OCI-LY3 (cell line): ENCODE measurements around the gene BST1.

Experiments used
- H2AFZ ChIP-seq: fragments of 200-600, 300-600 bp; shearing (Covaris generic); 2 replicates; pipeline ENCODE4 v1.6.0; 2014; ENCODE audit warnings: antibody characterized with exemption, low read depth, low read length
- H3K27ac ChIP-seq: fragments of 200-600, 300-600 bp; sonication (generic); 2 replicates; pipeline ENCODE4 v1.5.1; 2014; ENCODE audit warnings: mild to moderate bottlenecking, low read length, moderate library complexity, mixed read lengths
- H3K27me3 ChIP-seq: fragments of 200-600, 300-600 bp; sonication (generic); 2 replicates; pipeline ENCODE4 v1.6.1; 2014; ENCODE audit warnings: low read depth, low read length, mixed read lengths
- H3K36me3 ChIP-seq: fragments of 200-600, 300-600 bp; sonication (generic); replicated peaks from 2 replicates; pipeline ENCODE3; 2014; ENCODE audit warnings: low read depth, low read length, mixed read lengths
- H3K4me1 ChIP-seq: fragments of 300-600, 200-600 bp; sonication (generic); 2 replicates; pipeline ENCODE4 v1.6.1; 2014; ENCODE audit warnings: low read length, mixed read lengths
- H3K4me2 ChIP-seq: fragments of 200-600, 300-600 bp; sonication (generic); 2 replicates; pipeline ENCODE4 v1.6.1; 2014; ENCODE audit warnings: low read length, mixed read lengths
- H3K4me3 ChIP-seq: fragments of 300-600, 200-600 bp; sonication (generic); 2 replicates; pipeline ENCODE4 v1.5.1; 2014; ENCODE audit warnings: antibody characterized with exemption, mild to moderate bottlenecking, low read length, moderate library complexity
- H3K79me2 ChIP-seq: fragments of 300-600, 200-600 bp; shearing (Covaris generic); 2 replicates; pipeline ENCODE4 v1.6.1; 2014; ENCODE audit warnings: mild to moderate bottlenecking, low read length, mixed read lengths
- H3K9ac ChIP-seq: fragments of 300-600, 200-600 bp; shearing (Covaris generic); 2 replicates; pipeline ENCODE4 v1.6.0; 2014; ENCODE audit warnings: mild to moderate bottlenecking, low read length, moderate library complexity
- H3K9me3 ChIP-seq: fragments of 200-600, 300-600 bp; shearing (Covaris generic); 2 replicates; pipeline ENCODE4 v1.6.1; 2014; ENCODE audit warnings: low read length, mixed read lengths; ENCODE audit not compliant: insufficient read depth
- H4K20me1 ChIP-seq: fragments of 200-600, 300-600 bp; sonication (generic); 2 replicates; pipeline ENCODE4 v1.6.1; 2016; ENCODE audit warnings: low read length, mixed read lengths; ENCODE audit not compliant: insufficient read depth
- CTCF ChIP-seq: fragments of 200-600, 300-600 bp; sonication (generic); IDR thresholded peaks from 2 replicates; pipeline ENCODE4 v1.5.1; 2014; ENCODE audit warnings: antibody characterized with exemption, low read length, low read depth
- EZH2phosphoT487 ChIP-seq: fragments of 200-600 bp; shearing (Covaris generic); IDR thresholded peaks from 2 replicates; pipeline ENCODE4 v1.6.1; 2018; ENCODE audit warnings: antibody characterized with exemption, mixed run types, low read depth

Gene BST1

DNA sequence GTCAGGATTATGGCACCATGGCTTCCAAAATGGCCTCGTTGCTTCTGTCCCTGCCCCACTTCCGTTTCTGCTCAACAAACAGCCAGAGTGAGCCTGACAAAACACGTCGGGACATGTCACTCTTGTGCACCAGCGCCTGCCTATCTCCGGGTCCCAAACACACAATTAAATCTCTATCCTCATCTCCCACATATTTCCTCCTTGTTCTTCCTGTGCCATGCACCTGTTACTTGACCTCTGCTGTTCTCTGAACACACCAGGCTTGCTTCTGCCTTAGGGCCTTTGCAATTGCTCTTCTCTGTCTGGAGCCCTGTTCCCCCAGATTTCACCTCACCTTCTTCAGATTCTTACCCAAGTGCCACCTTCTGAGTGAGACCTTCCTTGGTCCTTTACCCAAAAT, 62.5 kb downstream of the BST1 start:
- Histone ChIP-seq H2AFZ (no peak overlapping the region), H3K36me3 (no peaks in the 10 kb centered on the region), H3K27me3 (no peaks in the 10 kb centered on the region), H3K79me2 (no peaks in the 10 kb centered on the region), H3K9ac (no peak overlapping the region), H3K4me1 (peaks cover 16% of the 10 kb centered on the region), H3K4me2 (no peak overlapping the region), H3K9me3 (no peaks in the 10 kb centered on the region), H4K20me1 (no peaks in the 10 kb centered on the region), H3K27ac (no peak overlapping the region), H3K4me3 (no peak overlapping the region)
- no peak for TF ChIP-seq EZH2phosphoT487
- no peak for TF ChIP-seq CTCF

GRCh38 chr4:15765910-15766697, 63.2 kb downstream of the BST1 start:
- Histone ChIP-seq H3K36me3 (no peaks in the 10 kb centered on the region), H3K9me3 (no peaks in the 10 kb centered on the region), H3K4me1 (peaks cover 23% of the 10 kb centered on the region), H3K79me2 (no peaks in the 10 kb centered on the region), H3K4me2 (peak overlapping the region; percentile 42), H2AFZ (peak overlapping the region; percentile 26; the same call in 1 of the 2 replicates), H3K9ac (no peak overlapping the region), H3K27me3 (no peaks in the 10 kb centered on the region), H3K4me3 (no peak overlapping the region), H4K20me1 (no peaks in the 10 kb centered on the region), H3K27ac (no peak overlapping the region)
- no peak for TF ChIP-seq EZH2phosphoT487
- TF ChIP-seq CTCF: no peak

DNA sequence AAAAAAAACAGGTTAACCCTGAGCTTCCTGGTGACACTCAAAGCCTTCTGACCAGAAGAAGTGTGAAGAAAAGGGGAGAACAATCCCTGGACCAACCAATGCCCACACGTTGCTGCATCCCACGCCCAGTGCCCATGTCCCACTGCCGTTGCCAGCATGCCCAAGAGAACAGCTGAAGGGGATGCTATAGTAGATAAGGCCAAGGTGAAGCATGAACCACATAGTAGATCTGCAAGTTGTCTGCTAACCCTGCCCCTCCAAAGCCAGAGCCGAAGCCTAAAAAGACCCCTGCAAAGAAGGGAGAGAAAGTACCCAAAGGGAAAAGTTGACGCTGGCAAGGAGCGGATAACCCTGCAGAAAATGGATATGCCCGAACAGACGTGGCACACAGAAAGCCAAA, 64.0 kb downstream of the BST1 start:
- Histone ChIP-seq H4K20me1 (no peaks in the 10 kb centered on the region), H3K36me3 (no peaks in the 10 kb centered on the region), H3K9me3 (no peaks in the 10 kb centered on the region), H3K4me2 (no peak overlapping the region), H3K9ac (no peak overlapping the region), H3K4me3 (no peak overlapping the region), H3K4me1 (peaks cover 30% of the 10 kb centered on the region), H3K27me3 (no peaks in the 10 kb centered on the region), H2AFZ (no peak overlapping the region), H3K27ac (no peak overlapping the region), H3K79me2 (no peaks in the 10 kb centered on the region)
- TF ChIP-seq CTCF: no peak
- TF ChIP-seq EZH2phosphoT487: no peak

DNA sequence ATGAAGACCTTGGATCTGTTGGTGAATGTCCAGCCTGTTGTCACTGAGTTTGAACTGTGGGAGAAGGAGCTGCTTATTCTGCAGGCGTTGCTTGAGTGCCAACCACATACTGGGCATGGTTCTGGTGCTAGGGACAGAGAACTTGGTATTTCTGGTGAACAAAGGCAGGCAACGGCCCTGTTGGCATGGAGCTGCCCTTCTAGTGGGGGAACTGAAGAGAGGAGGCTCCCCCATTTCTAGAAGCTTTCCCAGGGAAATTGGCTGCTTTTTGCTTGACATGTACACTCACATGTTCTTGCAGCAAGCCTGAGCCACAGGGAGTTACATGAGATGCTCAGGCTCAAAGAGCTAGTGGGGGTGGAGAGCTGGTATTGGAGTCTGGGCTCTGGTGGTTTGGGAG, 66.3 kb downstream of the BST1 start:
- H3K27me3 ChIP-seq: peaks cover 4% of the 10 kb centered on the region; the same call in 1 of the 2 replicates
- no peaks in the 10 kb centered on the region for H3K79me2 ChIP-seq
- no peak overlapping the region for H2AFZ ChIP-seq
- H3K36me3 ChIP-seq: no peaks in the 10 kb centered on the region
- TF ChIP-seq EZH2phosphoT487: no peak
- TF ChIP-seq CTCF: no peak
- no peak overlapping the region for H3K4me2 ChIP-seq
- no peak overlapping the region for H3K27ac ChIP-seq
- no peak overlapping the region for H3K9ac ChIP-seq
- H3K9me3 ChIP-seq: no peaks in the 10 kb centered on the region
- H4K20me1 ChIP-seq: no peaks in the 10 kb centered on the region
- H3K4me1 ChIP-seq: peaks cover 48% of the 10 kb centered on the region
- H3K4me3 ChIP-seq: no peak overlapping the region
